Choroid plexus epithelial cell (primary cell): Measurements from ENCODE around the gene MAP2K7.

ENCODE experiments used
- DNase-seq: peaks from one replicate; pipeline ENCODE4 v3.0.0-alpha.2; 2010; ENCODE audit warnings: low read depth
- H3K4me3 ChIP-seq: 2 replicates; pipeline ENCODE4 v1.5.1; 2011; ENCODE audit warnings: low read depth, mild to moderate bottlenecking, control low read depth, low read length, moderate library complexity
- TF ChIP-seq, protein P1 (sequence below): conservative IDR thresholded peaks from 2 replicates; pipeline ENCODE4 v1.5.1; 2011; ENCODE audit warnings: low read depth, mild to moderate bottlenecking, control low read depth, inconsistent platforms, low read length, moderate library complexity

The MAP2K7 gene

GRCh38 chr19:7863971-7864689 is 39.5 kb upstream of the MAP2K7 start:
- no peak for DNase-seq
- TF ChIP-seq, protein P1, sequence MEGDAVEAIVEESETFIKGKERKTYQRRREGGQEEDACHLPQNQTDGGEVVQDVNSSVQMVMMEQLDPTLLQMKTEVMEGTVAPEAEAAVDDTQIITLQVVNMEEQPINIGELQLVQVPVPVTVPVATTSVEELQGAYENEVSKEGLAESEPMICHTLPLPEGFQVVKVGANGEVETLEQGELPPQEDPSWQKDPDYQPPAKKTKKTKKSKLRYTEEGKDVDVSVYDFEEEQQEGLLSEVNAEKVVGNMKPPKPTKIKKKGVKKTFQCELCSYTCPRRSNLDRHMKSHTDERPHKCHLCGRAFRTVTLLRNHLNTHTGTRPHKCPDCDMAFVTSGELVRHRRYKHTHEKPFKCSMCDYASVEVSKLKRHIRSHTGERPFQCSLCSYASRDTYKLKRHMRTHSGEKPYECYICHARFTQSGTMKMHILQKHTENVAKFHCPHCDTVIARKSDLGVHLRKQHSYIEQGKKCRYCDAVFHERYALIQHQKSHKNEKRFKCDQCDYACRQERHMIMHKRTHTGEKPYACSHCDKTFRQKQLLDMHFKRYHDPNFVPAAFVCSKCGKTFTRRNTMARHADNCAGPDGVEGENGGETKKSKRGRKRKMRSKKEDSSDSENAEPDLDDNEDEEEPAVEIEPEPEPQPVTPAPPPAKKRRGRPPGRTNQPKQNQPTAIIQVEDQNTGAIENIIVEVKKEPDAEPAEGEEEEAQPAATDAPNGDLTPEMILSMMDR, result no peak
- no peak overlapping the region for H3K4me3 ChIP-seq

GRCh38 chr19:7864690-7865074 is 39.0 kb upstream of the MAP2K7 start:
- no peak for DNase-seq
- H3K4me3 ChIP-seq, result no peak overlapping the region
- TF ChIP-seq, protein P1, result no peak

- DNase-seq, result no peak
- TF ChIP-seq, protein P1, result no peak
- H3K4me3 ChIP-seq, result no peak overlapping the region
Measured at GRCh38 chr19:7865262-7865911, 38.3 kb upstream of the MAP2K7 start.

DNA sequence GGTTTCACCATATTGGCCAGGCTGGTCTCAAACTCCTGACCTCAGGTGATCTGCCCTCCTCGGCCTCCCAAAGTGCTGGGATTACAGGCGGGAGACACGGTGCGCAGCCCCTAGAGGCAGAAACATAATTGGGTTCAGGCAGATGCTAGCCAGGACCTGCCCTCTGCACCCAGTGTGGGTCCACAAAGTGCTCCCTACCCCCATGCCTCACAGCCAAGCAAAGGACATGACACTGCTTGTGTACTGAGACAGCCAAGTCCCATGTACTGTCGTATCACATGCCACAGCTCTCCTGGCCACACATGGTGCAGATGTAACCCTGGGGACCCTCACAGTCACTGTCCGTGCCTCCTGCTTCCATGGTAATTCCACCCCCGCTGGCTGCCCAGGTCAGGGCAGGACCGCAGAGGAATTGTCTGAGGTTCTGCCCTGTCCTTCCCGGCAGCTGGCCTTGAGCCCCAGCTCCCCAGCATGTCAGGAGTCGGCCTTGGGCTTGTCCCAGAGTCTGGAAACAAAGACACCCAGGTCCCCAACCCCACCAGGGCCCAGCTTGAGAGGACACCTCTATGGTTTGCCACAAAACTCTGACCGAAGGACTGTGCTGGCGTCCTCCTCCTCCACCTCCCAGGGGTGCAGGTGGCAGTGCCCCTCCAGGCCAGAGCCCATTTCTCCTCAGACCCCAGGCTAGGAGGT is 37.1 kb upstream of the MAP2K7 start:
- DNase-seq, result no peak
- H3K4me3 ChIP-seq, result no peak overlapping the region
- TF ChIP-seq, protein P1, result no peak

GRCh38 chr19:7867092-7867844 is 36.4 kb upstream of the MAP2K7 start:
- no peak for DNase-seq
- TF ChIP-seq, protein P1, result no peak
- no peak overlapping the region for H3K4me3 ChIP-seq

- H3K4me3 ChIP-seq, result no peak overlapping the region
- no peak for DNase-seq
- TF ChIP-seq, protein P1, result no peak
Measured at GRCh38 chr19:7868326-7868670, 35.4 kb upstream of the MAP2K7 start.
